Osteocyte (in vitro differentiated cells): Measurements from ENCODE around the gene GAL3ST1. TPM values are rescaled to one million over a fixed set of nuclear protein-coding genes. Genes with fewer than 3 reads are reported as not detected.
"Not testable (repeated sequence)": the region's sequence is repeated elsewhere in the genome, so short reads cannot be mapped to it uniquely, and the experiment has no call there.

Experiments
- DNase-seq: peaks from one replicate; pipeline ENCODE4 v3.0.0; 2021; ENCODE audit warnings: mixed read lengths; ENCODE audit not compliant: unreplicated experiment; ENCODE audit errors: extremely low spot score
- H3K27ac Mint-ChIP-seq: one replicate; pipeline ENCODE4 v1.8.0; 2021; ENCODE audit warnings: mild to moderate bottlenecking, mixed read lengths; ENCODE audit not compliant: unreplicated experiment
- H3K27me3 Mint-ChIP-seq: one replicate; pipeline ENCODE4 v1.8.0; 2021; ENCODE audit warnings: mixed read lengths; ENCODE audit not compliant: unreplicated experiment
- H3K36me3 Mint-ChIP-seq: one replicate; pipeline ENCODE4 v1.8.0; 2021; ENCODE audit warnings: mixed read lengths; ENCODE audit not compliant: unreplicated experiment
- H3K4me1 Mint-ChIP-seq: one replicate; pipeline ENCODE4 v1.8.0; 2021; ENCODE audit warnings: mixed read lengths; ENCODE audit not compliant: unreplicated experiment
- H3K4me3 Mint-ChIP-seq: one replicate; pipeline ENCODE4 v1.8.0; 2021; ENCODE audit warnings: mild to moderate bottlenecking, moderate library complexity, mixed read lengths; ENCODE audit not compliant: unreplicated experiment
- H3K9me3 Mint-ChIP-seq: one replicate; pipeline ENCODE4 v1.8.0; 2021; ENCODE audit warnings: mixed read lengths; ENCODE audit not compliant: unreplicated experiment
- CTCF ChIP-seq: fragments of 200-600 bp; sonication (generic); IDR thresholded peaks from 2 replicates; pipeline ENCODE4 v1.5.0; 2021; ENCODE audit warnings: antibody characterized with exemption, mild to moderate bottlenecking, moderate library complexity
- total RNA-seq: library from RNA; stranded (reverse); gene quantifications from 2 replicates; pipeline ENCODE4 v1.2.1, GENCODE V29; 2021

GAL3ST1 gene
- total RNA-seq, 1 donor from 2014 or later = 0.46 TPM

- Mint-ChIP-seq H3K27me3 (peaks cover under 1% of the 10 kb centered on the region), H3K4me3 (no peak overlapping the region), H3K36me3 (no peaks in the 10 kb centered on the region), H3K27ac (no peak overlapping the region), H3K4me1 (no peaks in the 10 kb centered on the region), H3K9me3 (no peaks in the 10 kb centered on the region)
- no peak for TF ChIP-seq CTCF
- DNase-seq = no peak
Measured at GRCh38 chr22:30553971-30554370, 20.5 kb downstream of the GAL3ST1 start.

GRCh38 chr22:30552719-30553118 lies 21.7 kb downstream of the GAL3ST1 start:
- no peaks in the 10 kb centered on the region for H3K4me1 Mint-ChIP-seq
- no peak overlapping the region for H3K27ac Mint-ChIP-seq
- H3K4me3 Mint-ChIP-seq = no peak overlapping the region
- no peaks in the 10 kb centered on the region for H3K9me3 Mint-ChIP-seq
- no peak for TF ChIP-seq CTCF
- no peak for DNase-seq
- peaks cover 10% of the 10 kb centered on the region for H3K27me3 Mint-ChIP-seq
- H3K36me3 Mint-ChIP-seq = no peaks in the 10 kb centered on the region

GRCh38 chr22:30551813-30552212 lies 22.7 kb downstream of the GAL3ST1 start:
- H3K9me3 Mint-ChIP-seq = not testable (repeated sequence)

GRCh38 chr22:30547188-30547587 lies 27.3 kb downstream of the GAL3ST1 start:
- no peak for TF ChIP-seq CTCF
- Mint-ChIP-seq H3K9me3 (no peaks in the 10 kb centered on the region), H3K27me3 (peaks cover 14% of the 10 kb centered on the region), H3K4me1 (peaks cover 4% of the 10 kb centered on the region), H3K27ac (no peak overlapping the region), H3K4me3 (no peak overlapping the region), H3K36me3 (no peaks in the 10 kb centered on the region)
- no peak for DNase-seq

More at GRCh38 chr22:30551813-30552212, 22.7 kb downstream of the GAL3ST1 start:
- not testable (repeated sequence) for DNase-seq, H3K4me3 Mint-ChIP-seq, H3K36me3 Mint-ChIP-seq, H3K27me3 Mint-ChIP-seq, H3K4me1 Mint-ChIP-seq, H3K27ac Mint-ChIP-seq

- no peaks in the 10 kb centered on the region for H3K9me3 Mint-ChIP-seq
Measured at GRCh38 chr22:30546616-30547015, 27.8 kb downstream of the GAL3ST1 start, which contains the start of gene SEC14L6. Gene SEC14L6 (minus strand): TSS chr22:30546741. CDS start chr22:30546682, 59 bp downstream.

More at GRCh38 chr22:30546616-30547015, 27.8 kb downstream of the GAL3ST1 start, which contains the start of gene SEC14L6:
- H3K27me3 Mint-ChIP-seq = peaks cover 14% of the 10 kb centered on the region
- no peaks in the 10 kb centered on the region for H3K36me3 Mint-ChIP-seq
- H3K27ac Mint-ChIP-seq = no peak within 1 kb of the TSS
- no peak for DNase-seq
- TF ChIP-seq CTCF = no peak
- no peak within 1 kb of the TSS for H3K4me3 Mint-ChIP-seq
- H3K4me1 Mint-ChIP-seq = peaks cover 5% of the 10 kb centered on the region
